LoVo (cell line): ENCODE results near the gene CEBPZ.
"Not testable (repeated sequence)": the region's sequence is repeated elsewhere in the genome, so short reads cannot be mapped to it uniquely, and the experiment has no call there.

ENCODE experiments used
- DNase-seq: peaks from one replicate; pipeline ENCODE4 v3.0.0-alpha.2; 2016; ENCODE audit warnings: low spot score

Gene CEBPZ

DNA sequence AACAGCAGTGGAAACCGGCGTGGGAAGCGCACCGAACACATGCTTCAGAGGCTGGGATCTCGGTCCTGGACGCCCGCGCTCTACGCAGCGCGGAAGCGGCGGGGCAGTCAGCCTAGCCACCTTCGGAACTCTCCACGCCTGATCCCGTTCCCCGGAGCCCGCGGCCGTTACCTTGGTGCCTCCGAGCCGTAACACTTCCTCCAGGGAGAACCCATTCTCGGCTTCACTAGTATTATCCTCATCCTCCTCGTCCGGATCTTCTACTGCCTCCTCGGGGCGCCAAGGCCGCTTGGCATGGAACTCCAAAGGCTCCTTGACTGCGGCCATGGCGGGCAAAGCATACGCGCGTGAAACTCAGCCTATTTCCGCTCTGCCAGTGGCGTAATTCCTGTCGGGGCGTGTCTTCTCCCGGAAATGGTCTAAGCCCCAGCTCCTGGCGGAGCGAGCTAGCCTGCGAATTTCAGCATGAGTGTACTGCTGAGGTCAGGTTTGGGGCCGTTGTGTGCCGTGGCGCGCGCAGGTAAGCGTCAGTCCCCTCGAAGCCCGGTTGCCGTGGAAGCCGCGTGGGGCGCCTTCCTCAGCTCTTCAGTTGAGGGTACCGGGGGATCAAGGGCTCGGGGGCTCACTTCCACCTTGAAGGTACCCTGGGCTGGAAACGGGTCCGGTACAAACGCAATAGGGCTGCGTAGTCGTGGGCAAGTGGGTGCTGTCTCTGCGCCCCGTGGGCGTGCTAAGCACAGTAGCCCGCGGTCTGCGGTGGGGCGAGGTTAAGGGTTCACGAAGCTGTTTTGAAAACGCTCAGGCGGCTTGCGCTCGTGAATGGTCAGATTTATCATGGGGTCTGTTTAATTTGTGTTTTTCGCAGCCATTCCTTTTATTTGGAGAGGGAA, at the start of gene CEBPZ, which contains the start of gene NDUFAF7:
TSS of gene CEBPZ (minus strand) at position 356 of the 890 bp plus-strand sequence. CDS start at position 327, 29 bp downstream.
TSS of gene NDUFAF7 (plus strand) at position 418 of the 890 bp plus-strand sequence. CDS start at position 466, 48 bp downstream.
- DNase-seq: peak; percentile 95

- no peak for DNase-seq
Measured at GRCh38 chr2:37276291-37276690, 44.9 kb upstream of the CEBPZ start.

GRCh38 chr2:37274359-37274965, 43.1 kb upstream of the CEBPZ start:
- DNase-seq: no peak

DNA sequence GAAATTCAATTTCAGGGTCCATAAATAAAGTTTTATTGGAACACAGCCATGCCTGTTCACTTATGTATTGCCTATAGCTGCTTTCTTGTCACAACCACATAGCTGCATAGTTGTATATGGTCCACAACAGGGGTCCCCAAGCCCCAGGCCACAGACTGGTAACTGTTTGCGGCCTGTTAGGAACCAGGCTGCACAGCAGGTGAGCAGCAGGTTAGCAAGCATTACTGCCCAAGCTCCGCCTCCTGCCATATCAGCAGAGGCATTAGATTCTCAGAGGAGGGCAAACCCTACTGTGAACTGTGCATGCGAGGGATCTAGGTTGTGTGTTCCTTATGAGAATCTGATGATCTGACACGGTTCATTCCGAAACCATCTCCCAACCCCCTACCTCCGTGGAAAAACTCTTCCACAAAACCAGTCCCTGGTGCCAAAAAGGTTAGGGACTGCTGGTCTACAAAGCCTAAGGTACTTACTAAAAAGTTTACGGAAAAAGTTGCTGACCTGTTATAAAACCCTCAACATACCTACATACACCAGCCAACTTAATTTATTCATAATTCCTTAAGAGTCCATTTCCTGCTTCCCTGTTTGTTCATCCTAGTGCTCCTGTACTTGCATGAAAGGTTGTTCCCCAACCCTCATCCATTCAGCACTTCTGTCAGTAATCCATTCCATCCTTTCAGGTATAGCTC, 40.1 kb upstream of the CEBPZ start:
- no peak for DNase-seq

DNA sequence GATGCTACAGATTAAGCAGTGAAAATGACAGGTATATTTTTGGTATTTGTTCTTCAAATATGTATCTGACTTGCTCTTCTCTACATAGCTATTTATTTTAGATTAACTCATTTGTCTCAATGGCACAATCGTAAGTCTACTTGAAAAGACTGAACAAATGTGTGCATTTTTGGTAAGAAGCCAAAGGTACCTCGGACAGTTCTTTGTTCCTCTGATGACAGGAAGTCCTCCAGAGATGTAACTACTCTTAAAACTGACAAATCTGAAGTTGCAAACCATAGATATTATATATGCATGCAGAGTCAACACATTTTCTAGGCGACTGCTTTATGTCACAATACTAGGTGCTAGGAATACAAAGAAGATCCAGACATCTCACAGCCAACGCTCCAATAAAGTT, 36.7 kb upstream of the CEBPZ start:
- DNase-seq: no peak

DNA sequence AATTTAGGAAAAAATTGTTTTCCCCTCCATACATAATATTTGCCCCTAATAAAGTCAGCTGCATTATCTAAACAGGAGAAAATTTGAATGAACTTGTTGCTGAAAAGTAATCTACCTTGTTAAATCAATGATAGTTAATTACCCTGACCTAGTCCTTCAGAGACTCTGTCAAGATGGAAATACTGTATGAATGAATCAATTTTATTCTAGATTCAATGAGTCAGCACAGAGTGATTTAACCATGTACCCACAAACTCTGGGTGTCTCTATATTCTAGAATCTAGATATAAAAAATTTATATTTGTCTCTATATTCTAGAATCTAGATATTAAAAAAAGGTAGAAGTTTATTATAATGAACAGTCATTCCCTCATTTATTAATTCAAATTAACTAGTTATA, 36.3 kb upstream of the CEBPZ start:
- no peak for DNase-seq

- DNase-seq: no peak
Measured at GRCh38 chr2:37263839-37264238, 32.4 kb upstream of the CEBPZ start.

GRCh38 chr2:37262522-37262921, 31.1 kb upstream of the CEBPZ start:
- DNase-seq: no peak

DNA sequence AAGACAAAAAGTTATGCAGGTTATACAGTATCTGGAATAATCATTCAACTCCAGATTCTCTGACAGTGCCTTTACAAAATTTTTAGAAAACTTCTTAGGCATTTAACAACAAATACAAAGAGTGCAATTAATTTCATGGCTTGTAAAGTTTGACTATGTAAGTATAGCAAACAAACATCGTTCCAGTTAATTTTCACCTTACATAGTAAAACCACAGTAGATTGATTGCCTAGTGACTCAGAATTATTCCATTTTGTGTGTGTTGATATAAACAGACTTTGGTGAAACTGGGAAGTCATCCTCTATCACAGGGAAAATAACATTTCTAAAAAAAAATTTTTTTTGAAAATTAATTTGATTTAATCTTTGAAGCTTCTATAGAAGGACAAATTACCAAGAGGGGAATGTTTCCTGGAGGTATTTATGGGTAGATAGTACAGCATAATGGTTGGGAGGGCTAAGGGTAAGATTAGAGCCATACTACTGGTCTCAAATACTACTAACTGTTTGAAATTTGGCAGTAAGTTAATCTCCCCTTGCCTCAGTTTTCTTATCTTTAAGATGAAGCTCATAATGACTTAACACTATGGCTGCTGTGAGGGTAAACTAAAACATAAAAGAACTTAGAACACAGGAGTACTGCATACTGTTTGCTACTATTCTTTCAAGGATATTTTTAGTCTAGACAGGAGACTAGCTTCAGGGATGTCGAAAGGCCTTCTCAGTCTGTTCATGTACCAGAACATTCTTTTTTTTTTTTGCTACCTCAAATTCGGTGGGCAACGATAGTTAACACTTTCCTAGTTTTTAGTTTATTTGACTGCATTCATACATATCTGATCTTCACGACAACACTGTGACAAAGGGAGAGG, 19.7 kb upstream of the CEBPZ start:
- no peak for DNase-seq

GRCh38 chr2:37246205-37246604, 14.8 kb upstream of the CEBPZ start:
- no peak for DNase-seq

- DNase-seq: no peak
Measured at GRCh38 chr2:37244755-37245154, 13.4 kb upstream of the CEBPZ start.

- no peak for DNase-seq
Measured at GRCh38 chr2:37244017-37244416, 12.6 kb upstream of the CEBPZ start.

GRCh38 chr2:37243435-37243834, 12.0 kb upstream of the CEBPZ start:
- no peak for DNase-seq

- peak; percentile 6 for DNase-seq
Measured at GRCh38 chr2:37232131-37232933, 936 bp upstream of the CEBPZ start.

GRCh38 chr2:37230581-37230980, 815 bp downstream of the CEBPZ start:
- peak; percentile 8 for DNase-seq

DNA sequence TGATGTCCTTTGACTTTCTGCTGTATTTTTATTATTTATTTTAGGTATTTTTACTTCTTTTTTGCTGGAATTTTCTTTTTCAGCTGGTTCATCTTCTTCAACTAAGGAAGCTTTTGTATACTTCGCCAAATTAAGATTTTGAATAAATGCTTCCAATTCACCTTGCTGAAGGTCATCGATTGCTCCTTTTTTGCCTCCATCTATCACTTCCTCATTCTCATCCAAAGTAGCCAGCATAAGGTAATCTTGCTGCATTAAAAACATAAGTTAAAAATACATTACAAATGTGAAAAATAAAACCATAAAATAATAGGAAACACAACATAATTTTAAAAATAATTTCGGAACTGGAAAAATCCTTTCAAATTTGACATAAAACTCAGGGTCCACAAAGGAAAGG, 2.6 kb downstream of the CEBPZ start:
- DNase-seq: no peak

DNA sequence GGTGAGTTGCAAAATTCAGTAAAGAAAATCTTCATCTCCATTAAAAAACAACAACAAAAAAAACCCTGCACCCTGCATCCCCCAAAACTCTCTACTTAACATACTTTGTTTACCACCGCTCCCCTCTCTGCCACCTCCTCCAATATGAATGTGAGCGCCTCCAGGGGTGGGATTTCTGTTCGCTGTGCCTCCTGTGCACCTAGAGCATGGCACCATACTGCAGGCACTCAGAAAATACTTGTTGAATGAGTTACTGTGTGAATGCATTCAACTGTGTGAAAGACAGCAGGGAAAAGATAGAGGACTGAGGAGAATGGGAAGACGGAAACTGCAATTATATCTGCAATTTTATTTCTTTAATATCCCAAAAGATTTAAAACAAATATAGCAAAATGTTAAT, 4.5 kb downstream of the CEBPZ start:
- no peak for DNase-seq

DNA sequence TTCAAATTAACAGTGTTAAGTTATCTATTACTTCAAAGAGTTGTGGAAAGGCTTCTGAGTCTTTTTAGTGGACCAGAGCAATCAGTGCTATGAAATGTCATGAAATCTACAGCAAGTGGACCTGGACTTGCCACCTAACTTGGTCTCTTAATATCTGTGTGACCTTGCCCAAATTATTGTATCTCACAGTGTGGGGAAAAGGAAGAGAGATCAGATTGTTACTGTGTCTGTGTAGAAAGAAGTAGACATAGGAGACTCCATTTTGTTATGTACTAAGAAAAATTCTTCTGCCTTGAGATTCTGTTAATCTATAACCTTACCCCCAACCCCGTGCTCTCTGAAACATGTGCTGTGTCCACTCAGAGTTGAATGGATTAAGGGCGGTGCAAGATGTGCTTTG, 6.3 kb downstream of the CEBPZ start:
- DNase-seq: not testable (repeated sequence)

GRCh38 chr2:37224063-37224462, 7.3 kb downstream of the CEBPZ start:
- DNase-seq: no peak

DNA sequence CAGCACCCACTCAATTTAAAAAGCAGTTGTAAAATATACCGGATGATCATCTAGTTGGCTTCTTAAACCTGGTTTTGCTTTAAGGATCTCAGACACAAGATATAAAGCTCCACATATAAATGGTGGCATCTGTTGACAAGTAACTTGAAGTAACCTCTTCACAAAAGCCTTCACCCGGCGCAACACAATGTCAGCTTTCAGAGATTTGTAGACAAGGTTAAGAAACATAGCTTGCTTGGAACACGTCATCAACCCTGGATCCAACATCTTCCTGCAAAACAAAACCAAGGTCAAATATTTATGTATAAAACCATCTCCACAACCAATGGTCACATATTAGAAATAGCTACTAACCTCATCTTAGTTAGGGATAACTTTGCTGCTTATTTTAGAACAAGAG, 8.3 kb downstream of the CEBPZ start:
- no peak for DNase-seq

DNA sequence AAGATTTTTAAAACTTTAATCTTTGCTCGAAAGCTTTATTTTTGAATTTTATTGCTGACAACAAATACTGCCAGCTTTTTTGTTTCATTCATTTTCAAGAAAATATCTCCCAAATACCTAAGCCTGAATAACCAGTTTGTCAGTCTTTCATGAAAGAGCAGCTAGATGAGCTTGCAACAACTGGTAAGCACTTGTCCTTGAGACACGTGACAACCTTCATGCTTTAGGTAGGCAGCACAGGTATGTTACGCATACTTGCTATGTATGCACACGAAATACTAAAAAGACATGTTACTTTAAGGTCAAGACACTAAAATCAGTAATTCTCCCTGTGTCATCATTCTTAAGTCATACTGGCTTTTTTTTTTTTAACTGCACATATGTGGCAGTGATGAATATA, 12.3 kb downstream of the CEBPZ start:
- no peak for DNase-seq
